HG03025 (cell line): Measurements from ENCODE around the gene ADORA2A.

Experiments
- ATAC-seq: cut with Tn5 transposase; IDR thresholded peaks from one replicate; pipeline ENCODE4 v1.9.1; 2021; ENCODE audit warnings: mild to moderate bottlenecking, moderate library complexity; ENCODE audit not compliant: unreplicated experiment, low FRiP score

ADORA2A gene

DNA sequence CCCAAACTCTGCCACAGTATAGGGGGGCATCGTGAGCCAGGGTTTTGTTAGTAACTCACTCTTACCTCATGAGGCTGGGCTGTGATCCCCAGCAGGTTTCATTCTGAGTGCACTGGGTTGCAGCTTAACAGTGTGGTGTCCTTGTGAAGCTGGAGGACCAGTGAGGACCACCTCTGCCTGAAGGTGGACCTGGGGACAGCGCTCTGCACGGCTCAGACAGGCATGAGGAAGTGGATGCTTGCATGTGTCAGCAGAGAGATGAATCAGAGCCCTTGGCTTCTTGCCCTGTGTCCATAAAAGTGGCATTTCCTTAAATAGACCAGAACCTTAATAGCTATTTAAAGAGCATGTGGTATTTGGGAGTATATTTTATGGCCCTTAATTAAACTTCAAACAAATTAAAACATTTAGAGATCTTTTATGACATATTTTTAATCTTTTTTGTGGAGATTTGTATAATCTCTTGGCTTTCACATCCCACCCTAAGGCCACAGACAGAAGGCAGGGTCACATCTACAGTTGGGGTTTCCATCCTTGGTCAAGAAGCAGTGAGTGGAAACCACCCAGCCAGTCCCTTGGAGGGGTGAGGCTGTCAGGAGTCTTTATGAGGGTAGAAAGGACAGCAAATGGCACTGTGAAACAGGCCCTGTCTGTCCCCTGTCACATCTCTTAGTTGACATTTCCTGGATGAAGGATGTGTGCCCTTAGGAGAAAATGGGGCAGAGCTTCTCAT, 24.8 kb upstream of the ADORA2A start:
- no peak for ATAC-seq

GRCh38 chr22:24403346-24403745, 24.1 kb upstream of the ADORA2A start:
- no peak for ATAC-seq

GRCh38 chr22:24404561-24405275, 22.7 kb upstream of the ADORA2A start:
- ATAC-seq = no peak

GRCh38 chr22:24405631-24406321, 21.6 kb upstream of the ADORA2A start:
- no peak for ATAC-seq

- no peak for ATAC-seq
Observed at GRCh38 chr22:24406322-24407277, 20.8 kb upstream of the ADORA2A start.

GRCh38 chr22:24407278-24407665, 20.1 kb upstream of the ADORA2A start:
- no peak for ATAC-seq

DNA sequence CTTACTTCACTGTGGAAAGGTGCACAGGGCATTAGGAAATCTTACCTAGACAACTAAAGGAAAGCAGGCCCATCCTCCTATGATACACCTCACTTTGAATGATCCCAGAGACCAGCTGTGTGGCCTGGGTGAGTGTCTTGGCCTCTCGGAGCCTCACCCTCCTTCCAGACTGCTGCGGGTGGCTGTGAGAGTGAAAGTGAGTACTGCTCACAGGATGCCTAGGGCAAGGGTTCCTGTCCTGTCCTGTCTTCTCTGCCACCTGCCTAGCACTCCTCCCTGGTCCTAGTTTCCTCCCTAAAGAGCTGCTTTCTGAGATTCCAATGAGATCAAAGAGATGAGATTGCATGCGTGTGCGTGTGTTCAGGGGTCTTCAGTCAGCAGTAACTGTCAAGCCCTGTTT, 19.5 kb upstream of the ADORA2A start:
- ATAC-seq = no peak

GRCh38 chr22:24408630-24409029, 18.8 kb upstream of the ADORA2A start:
- ATAC-seq = no peak

GRCh38 chr22:24409707-24410106, 17.7 kb upstream of the ADORA2A start:
- no peak for ATAC-seq

- no peak for ATAC-seq
Observed at GRCh38 chr22:24410110-24410856, 17.1 kb upstream of the ADORA2A start.

DNA sequence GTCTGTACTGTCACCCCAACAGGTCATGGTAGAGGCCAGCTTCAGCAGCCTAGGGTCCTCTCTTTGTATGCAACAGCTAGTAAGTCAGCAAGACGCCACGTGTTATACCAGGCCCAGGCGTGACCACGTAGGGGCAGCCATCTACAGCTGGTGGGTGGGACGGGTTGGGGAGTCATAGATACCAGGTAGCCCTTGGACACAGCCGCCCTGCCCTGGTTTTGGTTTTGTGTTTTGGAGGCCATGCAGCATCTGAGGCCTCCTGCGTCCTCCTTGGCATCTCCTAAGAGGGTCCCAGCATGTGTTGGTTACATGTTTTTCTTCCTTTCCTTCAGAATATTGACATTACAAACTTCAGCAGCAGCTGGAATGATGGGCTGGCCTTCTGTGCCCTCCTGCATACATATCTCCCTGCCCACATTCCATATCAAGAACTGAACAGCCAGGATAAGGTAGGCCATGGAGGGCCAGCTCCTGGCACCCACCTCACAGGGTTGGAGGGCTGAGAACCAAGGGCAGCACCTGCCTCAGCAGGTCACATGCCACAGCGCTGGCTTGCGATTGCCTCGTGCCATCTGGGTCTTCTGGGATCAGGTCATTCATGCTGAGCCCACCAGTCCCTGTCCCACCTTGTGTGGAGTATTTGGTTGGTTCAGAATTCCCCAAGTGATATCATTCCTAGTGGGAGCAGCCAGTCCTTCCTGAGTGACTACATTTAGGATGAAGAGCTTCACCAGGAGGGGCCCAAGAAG, 16.0 kb upstream of the ADORA2A start:
- ATAC-seq = no peak

GRCh38 chr22:24412274-24412673, 15.1 kb upstream of the ADORA2A start:
- no peak for ATAC-seq

DNA sequence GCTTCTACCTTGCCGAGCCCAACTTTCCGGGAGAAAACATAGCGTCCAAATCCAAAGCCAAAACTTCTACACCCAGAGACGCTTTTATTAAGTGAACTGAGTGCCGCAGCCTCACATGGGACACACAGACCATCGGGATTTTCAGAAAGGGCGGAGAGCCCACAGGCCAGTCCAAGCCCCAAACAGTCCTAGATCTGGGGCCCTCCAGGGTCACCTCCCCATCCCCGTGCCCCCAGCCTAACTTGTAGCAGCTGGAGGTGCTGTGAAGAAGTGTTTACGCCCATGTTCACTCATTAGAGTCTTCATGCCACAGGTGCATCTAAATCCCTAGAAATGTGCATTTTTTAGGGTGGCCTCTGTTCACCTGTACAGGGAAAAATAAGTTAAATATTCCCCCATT, 14.1 kb upstream of the ADORA2A start:
- ATAC-seq = no peak

DNA sequence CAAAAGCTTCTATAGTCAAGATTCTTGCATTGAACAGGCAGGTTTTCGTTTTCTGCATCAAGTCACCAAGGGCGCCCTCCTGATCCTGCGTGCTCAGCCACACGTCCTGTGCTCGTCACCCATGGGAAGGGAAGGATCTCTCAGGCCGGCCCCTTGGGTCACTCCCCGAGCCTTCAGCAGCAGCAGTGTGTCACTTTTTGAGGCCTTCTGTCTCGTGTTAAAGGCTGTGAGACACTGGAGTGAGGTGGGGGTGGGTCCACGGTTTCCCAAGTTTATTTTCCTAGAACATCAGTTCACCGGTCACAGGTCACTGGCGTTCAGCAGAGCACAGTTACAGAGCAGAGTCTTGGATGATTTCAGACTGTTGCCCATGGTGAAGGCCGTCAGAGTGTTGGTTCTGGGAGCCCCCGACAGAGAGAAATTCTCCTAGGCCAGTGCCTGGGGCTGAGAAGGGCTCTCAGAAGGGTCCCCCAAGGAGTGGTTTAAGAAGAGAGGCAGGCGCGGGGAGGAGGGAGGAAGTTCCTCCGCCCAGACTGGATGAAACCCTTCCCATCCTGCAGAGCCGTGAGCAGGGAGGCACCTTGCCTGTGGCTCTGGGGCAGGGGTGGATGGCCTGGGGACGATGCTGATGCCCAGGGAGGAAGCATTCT, 13.5 kb upstream of the ADORA2A start:
- ATAC-seq = no peak

DNA sequence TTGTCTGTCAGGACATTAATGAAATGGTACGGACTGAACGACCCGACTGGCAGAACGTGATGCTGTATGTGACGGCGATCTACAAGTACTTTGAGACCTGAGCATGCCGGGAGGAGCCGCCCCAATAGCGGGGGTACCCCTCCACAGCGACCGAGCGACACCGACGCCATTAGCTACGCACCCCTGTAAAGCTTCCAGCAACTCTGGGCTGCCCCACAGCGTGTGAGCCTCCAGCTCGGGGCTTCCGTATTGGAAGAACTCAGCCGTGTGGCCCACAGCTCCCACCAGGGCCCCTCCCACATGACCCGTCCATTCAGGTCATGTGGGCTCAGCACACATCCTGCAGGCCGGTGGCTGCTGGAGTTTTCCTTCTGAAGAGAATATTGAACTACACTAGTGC, 12.9 kb upstream of the ADORA2A start:
- no peak for ATAC-seq

- ATAC-seq = no peak
Observed at GRCh38 chr22:24414984-24415945, 12.1 kb upstream of the ADORA2A start.

GRCh38 chr22:24416095-24416494, 11.3 kb upstream of the ADORA2A start:
- no peak for ATAC-seq
